OCI-M1 (cell line): ENCODE measurements around the gene MYLK4.

Experiments used
- DNase-seq: peaks from one replicate; lab custom pipeline; 2025; lab: John Stamatoyannopoulos, UW

MYLK4 gene

GRCh38 chr6:2630359-2630758, 120.4 kb downstream of the MYLK4 start:
- no peak for DNase-seq

- peak; percentile 18 for DNase-seq
Measured at GRCh38 chr6:2626401-2626800, 124.3 kb downstream of the MYLK4 start.

GRCh38 chr6:2625581-2625980, 125.1 kb downstream of the MYLK4 start:
- DNase-seq = no peak

GRCh38 chr6:2624177-2624576, 126.5 kb downstream of the MYLK4 start:
- no peak for DNase-seq

- DNase-seq = no peak
Measured at GRCh38 chr6:2623295-2623694, 127.4 kb downstream of the MYLK4 start.

- DNase-seq = no peak
Measured at GRCh38 chr6:2622671-2623070, 128.1 kb downstream of the MYLK4 start.

GRCh38 chr6:2619651-2620050, 131.1 kb downstream of the MYLK4 start:
- no peak for DNase-seq

- no peak for DNase-seq
Measured at GRCh38 chr6:2617729-2618128, 133.0 kb downstream of the MYLK4 start.

GRCh38 chr6:2616811-2617210, 133.9 kb downstream of the MYLK4 start:
- DNase-seq = no peak

- no peak for DNase-seq
Measured at GRCh38 chr6:2615251-2615650, 135.5 kb downstream of the MYLK4 start.

- no peak for DNase-seq
Measured at GRCh38 chr6:2614846-2615245, 135.9 kb downstream of the MYLK4 start.

GRCh38 chr6:2614155-2614554, 136.6 kb downstream of the MYLK4 start:
- DNase-seq = no peak
